Trophoblast cell (in vitro differentiated cells and primary cell): ENCODE results near the gene CLDN15.

Source experiments
- DNase-seq, 2 donors: peaks; one replicate each; pipeline ENCODE4 v3.0.0-alpha.2; 2016
- H2AFZ ChIP-seq: 2 replicates; pipeline ENCODE4 v1.6.1; 2013; ENCODE audit warnings: low read length, moderate library complexity, mild to moderate bottlenecking; ENCODE audit not compliant: insufficient read depth, poor library complexity
- H2AK5ac ChIP-seq: 2 replicates; pipeline ENCODE4 v1.6.1; 2013; ENCODE audit warnings: mild to moderate bottlenecking, low read length
- H2BK120ac ChIP-seq: 2 replicates; pipeline ENCODE4 v1.6.1; 2013; ENCODE audit warnings: low read length, mild to moderate bottlenecking, moderate library complexity; ENCODE audit not compliant: insufficient read depth, poor library complexity
- H2BK12ac ChIP-seq: 2 replicates; pipeline ENCODE4 v1.6.1; 2013; ENCODE audit warnings: mild to moderate bottlenecking, low read length, moderate library complexity
- H2BK5ac ChIP-seq: 2 replicates; pipeline ENCODE4 v1.6.1; 2013; ENCODE audit warnings: low read length, low read depth, moderate library complexity, mild to moderate bottlenecking; ENCODE audit not compliant: poor library complexity
- H3K14ac ChIP-seq: 2 replicates; pipeline ENCODE4 v1.6.1; 2013; ENCODE audit warnings: mild to moderate bottlenecking, low read length
- H3K18ac ChIP-seq: 2 replicates; pipeline ENCODE4 v1.6.1; 2013; ENCODE audit warnings: mild to moderate bottlenecking, low read length
- H3K23ac ChIP-seq: 2 replicates; pipeline ENCODE4 v1.6.1; 2013; ENCODE audit warnings: low read length
- H3K27ac ChIP-seq: 2 replicates; pipeline ENCODE4 v1.5.1; 2013; ENCODE audit warnings: low read depth, mild to moderate bottlenecking, inconsistent platforms, low read length, moderate library complexity
- H3K27me3 ChIP-seq: 2 replicates; pipeline ENCODE4 v1.6.1; 2013; ENCODE audit warnings: inconsistent platforms, mild to moderate bottlenecking, low read length, moderate library complexity; ENCODE audit not compliant: insufficient read depth
- H3K36me3 ChIP-seq, 2 experiments: 1 replicate in 1 of 2; 2 replicates in 1 of 2; pipeline ENCODE4 v1.6.1; 2013; ENCODE audit warnings: low read length in 2 of 2, mild to moderate bottlenecking in 2 of 2, moderate library complexity in 1 of 2; ENCODE audit not compliant: insufficient read depth in 2 of 2, control insufficient read depth in 1 of 2
- H3K4ac ChIP-seq: 2 replicates; pipeline ENCODE4 v1.6.1; 2013; ENCODE audit warnings: low read depth, mild to moderate bottlenecking, low read length, moderate library complexity
- H3K4me1 ChIP-seq, 2 experiments: 1 replicate in 1 of 2; 2 replicates in 1 of 2; pipeline ENCODE4 v1.6.1; 2013; ENCODE audit warnings: low read length in 2 of 2, mild to moderate bottlenecking in 2 of 2, moderate library complexity in 1 of 2; ENCODE audit not compliant: insufficient read depth in 2 of 2, control insufficient read depth in 1 of 2
- H3K4me2 ChIP-seq: 2 replicates; pipeline ENCODE4 v1.6.1; 2013; ENCODE audit warnings: inconsistent platforms, mild to moderate bottlenecking, low read length, moderate library complexity
- H3K4me3 ChIP-seq: 2 replicates; pipeline ENCODE4 v1.5.1; 2013; ENCODE audit warnings: mild to moderate bottlenecking, low read depth, low read length, inconsistent platforms
- H3K79me1 ChIP-seq: one replicate; pipeline ENCODE4 v1.6.1; 2013; ENCODE audit warnings: low read length
- H3K79me2 ChIP-seq: 2 replicates; pipeline ENCODE4 v1.6.1; 2013; ENCODE audit warnings: low read length, mild to moderate bottlenecking; ENCODE audit not compliant: control insufficient read depth, insufficient read depth, poor library complexity
- H3K9ac ChIP-seq: 2 replicates; pipeline ENCODE4 v1.6.1; 2013; ENCODE audit warnings: mild to moderate bottlenecking, low read length
- H3K9me3 ChIP-seq: 2 replicates; pipeline ENCODE4 v1.6.1; 2013; ENCODE audit warnings: low read depth, mild to moderate bottlenecking, control low read depth, inconsistent platforms, low read length; ENCODE audit not compliant: insufficient read depth
- H4K12ac ChIP-seq: 2 replicates; pipeline ENCODE4 v1.6.1; 2013; ENCODE audit warnings: low read depth, mild to moderate bottlenecking, low read length, moderate library complexity
- H4K8ac ChIP-seq: 2 replicates; pipeline ENCODE4 v1.6.1; 2013; ENCODE audit warnings: low read depth, mild to moderate bottlenecking, low read length, moderate library complexity
- H4K91ac ChIP-seq: one replicate; pipeline ENCODE4 v1.6.1; 2013; ENCODE audit warnings: low read depth, mild to moderate bottlenecking, low read length, moderate library complexity
- WGBS: extraction: QIAGEN DNeasy Blood & Tissue Kit; methylation state at CpG from one replicate; pipeline ENCODE4 v1.1.7; 2013; ENCODE audit warnings: missing lambda C conversion rate; ENCODE audit not compliant: insufficient read length, insufficient coverage; ENCODE audit errors: extremely low coverage; 5-methylcytosine and 5-hydroxymethylcytosine counted together

CLDN15 gene

GRCh38 chr7:101223528-101223927 lies 14.1 kb downstream of the CLDN15 start:
- Histone ChIP-seq H2AFZ (no peak overlapping the region), H3K27me3 (no peaks in the 10 kb centered on the region), H3K36me3 (peaks cover 22 to 31% of the 10 kb centered on the region in 2 experiments), H2BK12ac (no peak overlapping the region), H3K4me2 (no peak overlapping the region), H3K4ac (no peak overlapping the region), H3K79me2 (peaks cover 1% of the 10 kb centered on the region), H3K23ac (no peak overlapping the region), H3K27ac (no peak overlapping the region), H3K9me3 (peaks cover 1% of the 10 kb centered on the region), H3K18ac (no peak overlapping the region), H3K9ac (no peak overlapping the region), H2BK5ac (no peak overlapping the region), H3K79me1 (no peaks in the 10 kb centered on the region), H2BK120ac (no peak overlapping the region), H4K12ac (no peak overlapping the region), H3K4me3 (peak overlapping the region; percentile 41), H4K8ac (no peak overlapping the region), H3K4me1 (peaks cover 2 to 5% of the 10 kb centered on the region in 2 experiments), H2AK5ac (no peak overlapping the region), H4K91ac (no peak overlapping the region), H3K14ac (no peak overlapping the region)
- no CpG with 5 or more reads among the region's 15 CpGs for WGBS
- DNase-seq, result no peak

GRCh38 chr7:101222275-101222830 lies 15.2 kb downstream of the CLDN15 start:
- Histone ChIP-seq H3K9me3 (peaks cover 1% of the 10 kb centered on the region), H4K8ac (no peak overlapping the region), H4K91ac (no peak overlapping the region), H3K14ac (no peak overlapping the region), H3K27me3 (no peaks in the 10 kb centered on the region), H2BK12ac (no peak overlapping the region), H3K79me1 (peaks cover 5% of the 10 kb centered on the region), H2BK120ac (no peak overlapping the region), H2AFZ (no peak overlapping the region), H2AK5ac (no peak overlapping the region), H3K4ac (no peak overlapping the region), H3K23ac (no peak overlapping the region), H4K12ac (no peak overlapping the region), H3K4me2 (no peak overlapping the region), H3K79me2 (peaks cover 6% of the 10 kb centered on the region), H3K18ac (no peak overlapping the region), H3K4me3 (no peak overlapping the region), H3K36me3 (peaks cover 22 to 29% of the 10 kb centered on the region in 2 experiments), H3K4me1 (peaks cover 3 to 6% of the 10 kb centered on the region in 2 experiments), H2BK5ac (no peak overlapping the region), H3K9ac (no peak overlapping the region), H3K27ac (no peak overlapping the region)
- DNase-seq, result no peak
- WGBS, result no CpG with 5 or more reads among the region's 27 CpGs

- H2BK12ac ChIP-seq, result no peak overlapping the region
- H2BK120ac ChIP-seq, result no peak overlapping the region
- WGBS, result no CpG with 5 or more reads among the region's 5 CpGs
- peaks cover 13% of the 10 kb centered on the region for H3K79me2 ChIP-seq
- no peak overlapping the region for H3K9ac ChIP-seq
- H3K23ac ChIP-seq, result no peak overlapping the region
- H2AFZ ChIP-seq, result no peak overlapping the region
- H3K4me2 ChIP-seq, result no peak overlapping the region
- no peak for DNase-seq
- no peak overlapping the region for H3K4me3 ChIP-seq
- no peak overlapping the region for H2AK5ac ChIP-seq
- H3K18ac ChIP-seq, result no peak overlapping the region
- no peak overlapping the region for H4K91ac ChIP-seq
- H3K4ac ChIP-seq, result no peak overlapping the region
- H3K4me1 ChIP-seq, result peaks cover 10 to 16% of the 10 kb centered on the region in 2 experiments
- no peak overlapping the region for H3K27ac ChIP-seq
- no peak overlapping the region for H3K14ac ChIP-seq
- H3K36me3 ChIP-seq, result peaks cover 20 to 22% of the 10 kb centered on the region in 2 experiments
- H4K8ac ChIP-seq, result no peak overlapping the region
- peaks cover 13% of the 10 kb centered on the region for H3K79me1 ChIP-seq
- no peak overlapping the region for H4K12ac ChIP-seq
- H3K27me3 ChIP-seq, result no peaks in the 10 kb centered on the region
- H2BK5ac ChIP-seq, result no peak overlapping the region
- peaks cover 1% of the 10 kb centered on the region for H3K9me3 ChIP-seq
These were observed 17.3 kb downstream of the CLDN15 start for GRCh38 chr7:101220295-101220694.

- Histone ChIP-seq H3K4ac (peak overlapping the region; percentile 53), H3K18ac (peak overlapping the region; percentile 25), H3K79me2 (peaks cover 13% of the 10 kb centered on the region), H2AK5ac (no peak overlapping the region), H3K9me3 (no peaks in the 10 kb centered on the region), H2AFZ (peak overlapping the region; percentile 53), H2BK5ac (no peak overlapping the region), H3K4me3 (peak overlapping the region; percentile 85), H4K12ac (peak overlapping the region; percentile 64), H3K27ac (no peak overlapping the region), H2BK12ac (no peak overlapping the region), H3K36me3 (peaks cover 11 to 18% of the 10 kb centered on the region in 2 experiments), H3K9ac (peak overlapping the region; percentile 48), H3K79me1 (peaks cover 13% of the 10 kb centered on the region), H3K27me3 (no peaks in the 10 kb centered on the region), H3K4me2 (peak overlapping the region; percentile 77), H2BK120ac (no peak overlapping the region), H4K8ac (peak overlapping the region; percentile 78), H3K4me1 (peaks cover 10 to 16% of the 10 kb centered on the region in 2 experiments), H4K91ac (peak overlapping the region; percentile 64), H3K14ac (peak overlapping the region; percentile 37), H3K23ac (no peak overlapping the region)
- DNase-seq, result no peak
- WGBS, result no CpG with 5 or more reads among the region's 26 CpGs
These were observed 19.1 kb downstream of the CLDN15 start for GRCh38 chr7:101218236-101219125.
